ENCODE measurements around the gene LRFN4.

Gene LRFN4

GRCh38 chr11:66889960-66890359 is 33.1 kb downstream of the LRFN4 start:
- no peak for DNase-seq (ENCODE audit: low read depth)

GRCh38 chr11:66891851-66892660 is 35.2 kb downstream of the LRFN4 start:
- DNase-seq (ENCODE audit: low read depth) = no peak

DNA sequence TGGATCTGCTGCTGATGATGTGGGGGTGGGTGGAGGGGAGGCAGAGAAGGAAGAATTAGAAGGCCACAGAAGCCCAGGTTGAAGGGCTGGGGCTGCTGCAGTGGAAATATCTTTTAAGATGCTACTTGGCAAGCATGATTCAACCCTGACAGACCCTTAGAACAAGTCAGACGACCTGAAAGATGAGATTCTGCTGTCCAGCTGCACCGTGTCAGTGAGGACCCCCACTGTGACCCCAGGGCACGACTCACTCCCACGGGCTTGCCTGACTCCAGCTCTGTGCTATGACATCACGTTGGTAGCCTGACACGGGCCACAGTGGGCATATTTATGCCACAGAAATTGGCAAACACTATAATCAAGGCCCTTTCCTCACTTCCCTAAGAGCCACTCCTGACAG is 36.0 kb downstream of the LRFN4 start:
- no peak for DNase-seq (ENCODE audit: low read depth)

DNA sequence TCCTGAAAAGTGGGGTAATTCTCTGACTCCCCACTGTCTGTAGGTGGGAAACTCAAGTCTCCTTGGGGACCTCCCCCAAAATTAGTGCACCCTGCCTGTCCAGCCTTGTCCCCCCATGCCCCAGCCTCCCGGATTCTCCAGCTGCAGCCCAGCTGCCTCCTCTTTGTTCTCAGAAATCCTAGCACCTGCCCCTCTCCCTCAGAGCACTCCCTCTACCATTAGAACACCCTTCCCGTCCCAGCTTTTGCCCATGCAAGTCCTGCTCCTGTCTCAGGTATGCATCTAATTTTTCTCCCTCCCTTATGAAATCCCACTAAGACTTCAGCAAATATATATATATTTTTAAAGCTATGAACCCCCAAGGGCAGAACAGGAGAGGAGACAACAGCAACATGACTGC is 37.3 kb downstream of the LRFN4 start:
- DNase-seq (ENCODE audit: low read depth) = no peak

DNA sequence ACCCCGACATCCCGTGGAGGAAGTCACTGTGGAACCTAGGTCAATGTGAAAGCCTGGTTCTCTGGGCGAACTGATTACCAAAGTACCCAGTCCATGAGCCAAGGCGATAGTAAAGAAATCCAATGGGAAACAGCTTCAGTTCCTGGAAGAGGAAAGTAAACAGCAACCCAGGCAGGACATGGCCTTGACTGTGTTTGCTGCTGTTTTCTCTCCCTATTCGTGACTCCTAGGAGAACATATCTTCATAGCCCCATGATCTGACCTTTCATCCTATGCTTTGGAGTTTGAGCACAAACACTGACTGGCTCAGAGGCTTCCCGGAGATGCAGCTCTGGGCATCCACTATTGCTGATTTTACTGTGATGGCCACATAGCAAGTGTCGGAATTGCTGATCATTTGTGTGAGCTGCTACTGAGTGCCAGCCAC is 45.1 kb downstream of the LRFN4 start:
- DNase-seq (ENCODE audit: low read depth) = no peak

- DNase-seq (ENCODE audit: low read depth) = no peak
Observed at GRCh38 chr11:66902486-66903177, 45.8 kb downstream of the LRFN4 start.

DNA sequence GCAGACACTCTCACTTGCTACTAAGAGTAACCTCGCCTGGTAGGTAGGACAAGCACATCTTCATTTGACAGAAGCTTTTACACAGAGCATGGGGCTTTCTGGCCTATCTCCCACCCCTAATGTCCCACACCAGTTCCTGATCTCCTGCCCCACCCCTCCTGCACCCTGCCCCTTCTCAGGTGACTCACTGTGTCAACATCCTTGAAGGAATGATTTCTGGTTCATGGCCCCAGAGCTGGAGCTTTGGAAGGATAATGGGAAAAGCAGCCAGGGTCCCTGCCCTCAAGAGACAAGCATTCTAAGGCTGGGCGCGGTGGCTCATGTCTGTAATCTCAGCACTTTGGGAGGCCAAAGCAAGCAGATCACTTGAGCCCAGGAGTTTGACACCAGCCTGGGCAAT is 47.2 kb downstream of the LRFN4 start:
- DNase-seq (ENCODE audit: low read depth) = no peak

- DNase-seq (ENCODE audit: low read depth) = no peak
Observed at GRCh38 chr11:66904561-66904960, 47.7 kb downstream of the LRFN4 start.

DNA sequence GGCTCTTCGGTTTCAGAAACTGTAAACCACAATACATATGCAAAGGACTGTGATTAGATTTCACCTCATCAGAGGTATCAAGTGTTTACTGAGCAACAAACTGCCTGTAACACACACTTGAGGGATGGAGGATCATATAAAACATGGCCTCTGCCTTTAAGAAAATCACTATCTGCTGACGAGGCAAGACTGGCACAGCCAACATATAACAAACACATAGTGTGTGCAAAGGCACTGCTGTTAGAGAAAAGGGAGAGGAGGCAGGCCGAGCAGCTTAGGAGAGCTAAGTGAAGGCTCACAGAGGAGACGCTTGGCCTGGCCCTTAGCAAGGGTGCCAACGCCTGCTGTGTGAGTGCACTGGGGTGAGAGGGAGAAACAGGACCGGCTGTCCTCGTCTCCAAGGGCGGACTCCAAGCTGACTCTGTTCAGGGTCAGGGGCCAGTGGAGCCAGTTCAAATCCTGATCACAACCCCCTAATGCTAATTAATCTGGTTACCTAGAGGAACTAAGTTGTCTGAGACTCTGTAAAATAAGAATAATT is 48.2 kb downstream of the LRFN4 start:
- DNase-seq (ENCODE audit: low read depth) = no peak

- no peak for DNase-seq (ENCODE audit: low read depth)
Observed at GRCh38 chr11:66905631-66906030, 48.8 kb downstream of the LRFN4 start.

DNA sequence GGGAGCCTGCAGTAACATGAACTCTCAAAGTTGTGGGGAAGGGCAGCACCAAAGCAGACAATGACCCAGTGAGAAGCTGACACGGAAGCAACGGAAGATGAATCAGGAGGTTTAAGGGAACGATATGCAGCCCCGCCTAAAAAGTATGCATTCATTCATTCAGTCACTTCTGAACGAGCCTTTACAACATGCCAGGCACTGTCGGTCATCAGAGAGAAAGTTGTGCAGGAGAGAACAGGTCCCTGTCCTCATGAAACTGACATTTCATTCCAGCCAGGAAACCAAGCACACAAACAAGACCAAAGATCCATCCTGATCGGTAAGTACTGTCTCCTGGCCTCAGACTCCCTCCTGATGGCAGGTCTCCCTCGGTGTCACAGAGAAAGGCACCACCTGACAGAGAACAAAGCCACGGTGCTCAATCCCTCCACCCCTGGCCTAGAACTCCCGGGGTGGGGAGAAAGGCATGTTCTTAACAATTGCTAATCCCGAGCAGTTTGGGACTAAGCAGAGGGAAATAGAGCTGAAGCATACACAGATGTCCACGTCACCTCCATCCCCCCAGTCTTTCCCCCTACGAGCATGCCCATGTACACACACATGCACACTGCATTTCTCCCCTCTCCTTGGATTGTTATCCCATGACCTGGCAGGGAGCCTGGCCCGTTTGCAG is 49.3 kb downstream of the LRFN4 start:
- no peak for DNase-seq (ENCODE audit: low read depth)

DNA sequence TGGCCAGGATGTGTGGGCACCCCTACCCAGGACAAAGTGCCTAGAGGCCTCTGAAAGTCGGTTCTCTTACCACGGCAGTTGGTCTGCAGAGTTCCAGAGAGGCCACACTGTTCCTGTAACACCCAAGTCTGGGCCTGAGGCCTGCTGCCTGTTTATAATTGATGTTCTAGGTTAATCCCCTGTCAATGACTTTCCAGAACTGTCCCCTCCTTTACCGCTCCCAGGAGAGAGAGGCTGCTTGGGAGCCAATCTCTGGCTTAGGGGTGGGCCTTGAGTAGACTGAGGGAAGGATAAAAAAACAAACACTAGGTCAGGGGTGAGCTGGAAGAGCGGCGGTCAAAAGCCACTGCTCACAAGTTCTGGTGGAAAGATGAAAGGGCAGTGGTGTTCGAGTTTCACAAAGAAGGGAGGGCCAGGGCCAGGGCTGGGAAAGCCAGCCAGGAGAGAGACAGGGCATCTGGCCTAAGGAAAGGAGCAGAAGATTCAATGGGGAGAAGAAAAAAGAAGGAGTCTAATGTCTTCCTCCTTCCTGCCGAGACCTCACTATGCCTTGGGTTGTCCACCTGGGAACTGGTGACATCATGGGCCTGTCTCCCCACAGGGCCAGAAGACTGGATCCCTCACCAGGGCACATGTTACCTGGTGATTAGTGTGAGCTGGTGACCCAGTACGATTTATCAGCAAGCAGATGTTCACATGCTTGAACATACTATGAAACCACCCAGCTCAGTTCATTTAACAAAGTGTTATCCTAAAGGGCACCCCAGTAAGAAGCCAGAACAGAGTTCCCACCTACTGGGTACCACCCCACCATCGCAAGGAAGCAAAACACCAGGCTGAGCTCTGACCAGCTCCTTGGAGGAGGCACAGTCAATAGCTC is 51.1 kb downstream of the LRFN4 start:
- no peak for DNase-seq (ENCODE audit: low read depth)

GRCh38 chr11:66909181-66909580 is 52.3 kb downstream of the LRFN4 start:
- no peak for DNase-seq (ENCODE audit: low read depth)

DNA sequence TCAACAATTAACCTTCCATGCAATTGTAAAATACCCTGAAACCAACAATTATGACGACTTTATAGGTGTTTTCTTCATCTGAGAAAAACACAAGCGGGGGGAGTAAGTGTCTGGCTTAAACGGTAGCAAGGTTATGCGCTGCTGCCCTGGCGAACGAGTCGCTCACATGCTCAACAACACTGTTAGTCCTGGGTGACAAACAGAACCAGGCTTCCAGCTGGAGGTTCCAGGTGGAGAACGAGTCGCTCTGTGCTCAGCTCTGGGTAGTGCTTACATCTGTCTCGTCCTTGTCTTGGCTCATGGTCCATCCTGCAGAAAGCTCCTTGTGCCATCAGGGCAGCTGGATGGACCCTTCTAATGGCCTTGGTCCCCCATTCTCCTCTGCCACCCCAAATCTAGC is 53.2 kb downstream of the LRFN4 start:
- no peak for DNase-seq (ENCODE audit: low read depth)

All from CMK (cell line).